Gastrocnemius medialis (tissue), 4 donors: ENCODE measurements around the gene LGI1.

Source experiments
- CTCF ChIP-seq, 5 experiments: fragments of 450-650 bp in 3 of 5; fragments of 200-600 bp in 2 of 5; sonication (generic) in 2 of 5; IDR thresholded peaks in 4 of 5; conservative IDR thresholded peaks in 1 of 5; 1 replicate in 4 of 5; 2 replicates in 1 of 5; pipeline ENCODE4 v1.5.1; 2016 to 2019; ENCODE audit warnings: antibody characterized with exemption in 5 of 5, mild to moderate bottlenecking in 3 of 5, moderate library complexity in 3 of 5
- POLR2A ChIP-seq, 2 donors: fragments of 450-650 bp; IDR thresholded peaks; one replicate each; pipeline ENCODE4 v1.6.1; 2017; ENCODE audit warnings: antibody characterized with exemption in 2 of 2, mild to moderate bottlenecking in 2 of 2, moderate library complexity in 2 of 2

GRCh38 chr10:93767724-93768399, 10.1 kb downstream of the LGI1 start:
- TF ChIP-seq CTCF (IDR thresholded peaks at IDR 0.05 in 4 of 5, conservative IDR thresholded peaks at IDR 0.05 in 1 of 5) (no peak), POLR2A (IDR thresholded peaks at IDR 0.05) (no peak)
